ENCODE results near the gene AR.

GRCh38 chrX:67619253-67619652 lies 75.4 kb downstream of the AR start:
- TF ChIP-seq CTCF (conservative IDR thresholded peaks at IDR 0.05; ENCODE audit: low read depth, low read length) (no peak), EZH2 (IDR thresholded peaks at IDR 0.05; ENCODE audit: low read length, unreplicated experiment) (no peak), EZH2phosphoT487 (IDR thresholded peaks at IDR 0.05; ENCODE audit: borderline replicate concordance, low read length) (no peak)
